Mammary epithelial cell (primary cell): ENCODE results near the gene RPLP1.

Source experiments
- CTCF ChIP-seq, 2 donors: IDR thresholded peaks in 1 of 2; conservative IDR thresholded peaks in 1 of 2; 2 replicates each; pipeline ENCODE4 v1.5.1; 2011 to 2012; ENCODE audit warnings: inconsistent platforms in 2 of 2, low read length in 2 of 2, mild to moderate bottlenecking in 2 of 2, control low read depth in 1 of 2, low read depth in 1 of 2; ENCODE audit not compliant: insufficient read depth in 1 of 2; ENCODE audit errors: extremely low read depth in 1 of 2
- EZH2 ChIP-seq: IDR thresholded peaks from 2 replicates; pipeline ENCODE4 v1.6.1; 2012; ENCODE audit warnings: low read length, inconsistent platforms, borderline replicate concordance

GRCh38 chr15:69424748-69425413 lies 27.7 kb upstream of the RPLP1 start:
- TF ChIP-seq CTCF (conservative IDR thresholded peaks at IDR 0.05 in 1 of 2, IDR thresholded peaks at IDR 0.05 in 1 of 2; ENCODE audit: extremely low read depth in 1 of 2, insufficient read depth in 1 of 2, low read depth in 1 of 2, low read length in 2 of 2) = no peak
- TF ChIP-seq EZH2 = no peak
